GM19238 (cell line): ENCODE data around the gene PGM2.
"Not testable (repeated sequence)": the region's sequence is repeated elsewhere in the genome, so short reads cannot be mapped to it uniquely, and the experiment has no call there.

ENCODE experiments used
- DNase-seq: peaks from one replicate; pipeline ENCODE4 v3.0.0; 2011; ENCODE audit warnings: low spot score; ENCODE audit not compliant: insufficient read length

The PGM2 gene

DNA sequence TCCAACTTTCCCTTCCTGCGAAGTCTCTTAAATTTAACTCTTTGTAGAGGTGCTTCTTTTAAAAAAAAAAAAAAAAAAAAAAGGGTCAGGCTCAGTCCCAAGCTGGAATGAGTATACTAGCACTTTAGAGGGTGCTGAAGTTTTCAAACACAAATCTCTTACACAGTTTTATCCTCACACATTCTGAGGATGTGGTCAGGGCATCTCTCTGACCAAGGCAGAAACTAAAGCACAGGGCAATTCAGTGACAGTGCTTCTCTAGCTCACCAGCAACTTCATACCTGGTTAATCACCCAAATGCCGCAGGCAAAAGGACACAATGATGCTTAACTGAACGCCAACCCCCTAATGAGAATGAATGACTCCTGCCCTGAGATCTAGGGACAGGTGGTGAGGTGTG lies 9.8 kb upstream of the PGM2 start:
- DNase-seq, result no peak

DNA sequence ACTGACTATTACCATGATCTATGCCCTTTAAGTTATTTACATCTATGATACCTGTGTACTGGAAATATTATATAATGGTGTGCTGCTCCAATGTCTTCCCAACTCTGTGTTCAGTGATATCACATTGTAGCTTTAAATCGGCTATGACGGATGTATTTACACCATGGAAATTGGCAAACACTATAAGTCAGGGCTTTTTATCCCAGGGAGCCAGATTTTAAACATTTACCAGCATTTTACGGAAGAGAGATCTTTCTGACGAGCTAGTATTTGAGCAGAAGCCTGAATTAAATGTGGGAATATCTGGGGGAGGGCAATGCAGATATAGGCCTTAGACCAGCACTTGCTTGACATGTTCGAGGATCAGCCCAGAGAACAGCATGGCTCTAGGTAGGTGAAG lies 7.7 kb upstream of the PGM2 start:
- no peak for DNase-seq

GRCh38 chr4:37820458-37820857 lies 6.0 kb upstream of the PGM2 start:
- DNase-seq, result not testable (repeated sequence)

- DNase-seq, result no peak
Observed at GRCh38 chr4:37821953-37822605, 4.4 kb upstream of the PGM2 start.

GRCh38 chr4:37825501-37825900 lies 985 bp upstream of the PGM2 start:
- not testable (repeated sequence) for DNase-seq

GRCh38 chr4:37825968-37826294 lies 555 bp upstream of the PGM2 start:
- no peak for DNase-seq

DNA sequence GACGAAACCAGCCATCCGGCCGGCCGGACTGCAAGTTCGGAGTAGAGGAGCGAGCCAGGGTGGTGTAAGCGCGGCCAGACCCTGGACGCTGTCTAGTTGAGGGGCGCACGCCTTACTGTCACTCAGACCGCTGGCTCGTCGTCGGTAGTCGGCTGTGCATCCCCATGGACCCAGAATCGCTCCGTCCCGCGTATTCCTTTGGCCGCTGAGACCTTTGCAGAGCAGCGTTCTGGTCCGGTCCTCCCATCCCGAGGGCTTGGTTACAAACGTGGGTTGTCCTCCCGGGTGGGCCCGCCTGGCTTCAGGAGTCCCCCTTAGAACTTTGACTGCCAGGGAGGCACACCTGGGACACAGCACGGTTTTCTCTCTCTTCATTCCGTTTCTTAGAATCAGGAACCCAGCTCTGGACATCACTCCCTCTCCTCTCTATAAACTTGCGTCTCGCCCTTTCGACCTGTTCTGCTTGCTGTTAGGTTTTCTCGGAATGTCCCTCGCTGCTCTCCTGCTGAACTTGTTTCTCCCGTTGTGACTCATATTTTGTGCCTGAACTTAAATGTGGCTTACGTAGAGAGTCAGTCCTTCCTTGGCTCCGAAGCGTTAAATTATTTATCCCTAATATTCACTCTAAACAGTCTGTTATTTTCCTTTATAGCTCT lies 672 bp downstream of the PGM2 start:
- DNase-seq, result peak; percentile 26

- no peak for DNase-seq
Observed at GRCh38 chr4:37827802-37828321, 1.4 kb downstream of the PGM2 start.

DNA sequence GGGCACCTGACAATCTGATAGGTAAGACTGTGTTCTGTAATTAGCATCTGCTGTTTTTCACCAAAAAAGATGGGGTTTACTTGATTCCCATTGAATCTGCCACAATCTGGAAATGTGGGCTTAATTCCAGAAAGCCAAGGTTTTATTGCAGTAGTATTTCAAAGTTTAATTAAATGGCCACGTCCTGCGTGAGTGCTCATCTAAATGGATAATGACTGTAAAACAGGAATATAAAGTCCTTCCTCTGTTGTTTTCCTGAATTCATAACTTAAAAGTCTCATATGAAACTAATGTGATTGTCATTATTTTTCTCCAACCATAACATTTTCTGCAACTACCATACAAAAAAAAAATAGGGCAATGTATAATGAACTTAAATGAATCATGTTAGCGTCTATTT lies 2.4 kb downstream of the PGM2 start:
- DNase-seq, result no peak

DNA sequence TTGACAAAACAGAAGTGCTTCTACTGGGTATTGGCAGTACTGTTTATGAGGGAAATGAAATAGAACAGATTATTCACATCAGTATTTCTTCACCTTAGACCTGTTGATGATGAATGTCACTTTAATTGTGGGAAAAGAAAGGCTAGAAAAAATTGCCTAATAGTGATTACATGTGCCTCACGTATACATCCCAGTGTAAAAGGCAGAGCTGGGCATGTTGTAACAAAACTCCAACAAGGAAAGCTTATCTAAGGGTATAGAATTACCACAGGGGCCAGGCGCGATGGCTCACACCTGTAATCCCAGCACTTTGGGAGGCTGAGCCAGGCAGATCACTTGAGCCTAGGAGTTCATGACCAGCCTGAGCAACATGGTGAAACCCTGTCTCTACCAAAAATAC lies 4.2 kb downstream of the PGM2 start:
- DNase-seq, result no peak

- no peak for DNase-seq
Observed at GRCh38 chr4:37835031-37835430, 8.5 kb downstream of the PGM2 start.

DNA sequence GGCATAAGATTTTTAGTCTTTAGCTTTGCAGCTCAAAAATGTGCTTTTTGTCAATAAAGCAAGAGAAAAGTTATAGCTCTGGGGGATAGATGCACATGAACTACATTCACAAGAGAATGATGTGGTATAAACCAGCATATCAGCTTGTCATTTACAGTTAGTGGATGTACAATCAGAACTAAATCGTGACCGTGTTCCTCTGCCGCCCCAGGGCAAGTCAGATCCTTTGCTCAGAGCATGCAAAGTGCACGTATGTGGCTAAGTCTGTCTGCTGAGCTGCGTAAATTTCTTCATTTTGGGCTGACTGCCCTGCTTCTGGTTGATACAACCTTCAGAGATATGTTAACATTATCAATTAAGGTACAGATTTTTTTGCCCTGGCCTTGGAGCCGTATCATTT lies 9.3 kb downstream of the PGM2 start:
- DNase-seq, result no peak

DNA sequence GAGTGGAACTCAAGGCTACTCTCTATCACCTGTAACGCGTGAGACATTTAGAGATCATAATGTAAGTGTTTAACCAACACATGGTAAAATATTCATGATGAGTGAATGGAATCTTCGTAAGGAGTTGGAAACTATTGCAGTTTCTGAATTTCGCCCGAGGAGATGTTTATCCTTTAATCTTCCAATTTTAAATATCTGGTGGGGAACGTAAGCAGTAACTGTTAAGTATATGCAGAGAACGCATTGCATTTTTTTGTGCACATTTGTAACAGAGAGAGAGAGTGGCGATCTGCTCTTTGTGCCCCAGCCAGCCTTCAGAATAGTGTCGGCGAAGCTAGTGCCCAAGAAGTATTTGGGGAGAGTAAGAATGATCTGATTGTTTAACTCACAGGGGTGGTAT lies 9.8 kb downstream of the PGM2 start:
- DNase-seq, result no peak

- DNase-seq, result no peak
Observed at GRCh38 chr4:37836838-37837440, 10.5 kb downstream of the PGM2 start.

GRCh38 chr4:37837446-37837845 lies 11.0 kb downstream of the PGM2 start:
- no peak for DNase-seq

- no peak for DNase-seq
Observed at GRCh38 chr4:37839426-37839825, 12.9 kb downstream of the PGM2 start.

DNA sequence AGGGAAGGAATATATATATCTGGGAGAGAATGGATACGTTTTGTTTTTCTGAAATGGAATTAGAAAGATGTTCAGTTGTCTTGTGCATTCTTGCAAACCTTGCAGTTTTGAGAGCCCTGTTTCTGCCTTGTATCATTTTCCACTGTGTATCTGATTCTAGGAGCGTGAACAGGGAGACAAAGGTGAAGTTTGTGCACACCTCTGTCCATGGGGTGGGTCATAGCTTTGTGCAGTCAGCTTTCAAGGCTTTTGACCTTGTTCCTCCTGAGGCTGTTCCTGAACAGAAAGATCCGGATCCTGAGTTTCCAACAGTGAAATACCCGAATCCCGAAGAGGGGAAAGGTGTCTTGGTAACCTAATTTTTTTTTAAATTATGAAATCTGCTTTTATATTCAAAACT lies 17.7 kb downstream of the PGM2 start:
- DNase-seq, result no peak

DNA sequence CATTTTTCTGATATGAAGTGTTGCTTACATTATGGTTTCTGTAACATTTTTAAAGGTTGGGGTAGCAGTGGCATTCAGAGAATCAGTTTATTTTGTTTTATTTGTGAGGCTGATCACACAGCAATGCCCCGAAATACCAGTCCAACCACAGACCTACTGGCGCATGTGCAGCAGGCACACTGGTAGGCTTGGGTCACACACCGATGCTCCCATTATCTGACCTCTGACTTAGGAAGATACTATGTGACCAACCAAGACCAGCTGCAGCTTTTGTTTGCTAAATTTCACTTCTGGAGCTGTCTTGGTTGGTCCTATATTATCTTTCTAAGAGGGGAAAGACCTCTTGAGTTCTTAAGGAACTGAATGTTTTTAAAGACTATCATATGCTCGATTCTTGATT lies 18.7 kb downstream of the PGM2 start:
- no peak for DNase-seq

DNA sequence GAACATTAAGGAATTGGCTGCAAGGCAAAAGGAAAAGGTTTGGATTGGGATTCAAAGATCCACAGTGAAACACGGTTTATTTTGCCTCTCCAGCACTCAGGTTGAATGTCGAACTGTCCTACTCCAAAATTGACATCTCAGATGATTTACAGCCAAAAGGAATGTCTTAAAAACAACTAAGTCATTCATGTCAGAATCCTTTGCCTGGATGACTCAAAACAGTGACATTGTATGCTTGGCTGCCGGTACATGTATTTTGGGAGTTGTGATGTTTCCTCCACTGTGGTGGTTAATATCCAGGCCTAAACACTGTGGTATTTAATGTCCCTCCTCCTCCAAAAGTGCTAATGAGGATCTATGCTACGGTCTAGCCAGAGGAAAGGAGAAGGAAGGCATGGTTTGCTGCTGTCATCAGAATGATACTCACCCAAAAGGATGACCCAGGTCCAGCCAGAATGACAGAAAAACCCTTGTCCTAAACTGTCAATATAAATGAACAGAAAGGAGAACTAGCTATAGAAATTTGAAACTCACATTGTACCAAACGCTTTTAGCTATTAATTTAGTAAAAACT lies 20.9 kb downstream of the PGM2 start:
- DNase-seq, result no peak

DNA sequence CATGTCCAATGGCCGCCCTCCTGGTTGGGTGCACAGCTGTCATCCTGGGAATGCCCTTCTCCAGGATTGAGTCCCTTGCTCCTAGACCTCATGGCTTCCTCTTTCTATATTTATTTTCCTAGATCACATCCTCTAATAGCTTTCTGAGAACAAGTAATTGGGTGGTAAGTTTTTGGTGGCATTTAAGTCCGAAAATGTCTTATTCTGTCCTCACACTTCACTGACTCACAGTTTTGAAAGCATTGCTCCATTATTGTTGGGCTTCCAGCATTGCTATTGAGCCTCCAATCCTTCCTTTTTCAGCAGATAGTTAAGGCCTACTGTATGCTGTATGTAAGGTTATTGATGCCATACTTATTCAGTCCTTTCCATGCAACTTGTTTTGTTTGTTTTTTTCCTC lies 25.9 kb downstream of the PGM2 start:
- DNase-seq, result no peak

DNA sequence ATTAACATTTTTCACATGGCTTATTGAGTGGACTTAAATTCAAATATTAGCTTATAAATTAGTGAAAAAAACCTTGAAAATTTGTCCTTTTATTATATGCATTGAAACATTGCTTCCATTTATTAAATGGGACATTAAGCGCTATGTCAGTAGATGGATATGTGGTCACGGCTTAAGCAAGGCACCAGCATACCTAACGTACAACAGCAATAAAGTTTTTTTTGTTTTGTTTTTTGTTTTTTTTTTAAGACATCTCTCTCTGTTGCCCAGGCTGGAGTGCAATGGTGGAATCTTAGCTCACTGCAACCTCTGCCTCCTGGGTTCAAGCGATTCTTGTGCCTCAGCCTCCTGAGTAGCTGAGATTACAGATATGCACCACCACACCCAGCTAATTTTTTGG lies 31.6 kb downstream of the PGM2 start:
- no peak for DNase-seq

DNA sequence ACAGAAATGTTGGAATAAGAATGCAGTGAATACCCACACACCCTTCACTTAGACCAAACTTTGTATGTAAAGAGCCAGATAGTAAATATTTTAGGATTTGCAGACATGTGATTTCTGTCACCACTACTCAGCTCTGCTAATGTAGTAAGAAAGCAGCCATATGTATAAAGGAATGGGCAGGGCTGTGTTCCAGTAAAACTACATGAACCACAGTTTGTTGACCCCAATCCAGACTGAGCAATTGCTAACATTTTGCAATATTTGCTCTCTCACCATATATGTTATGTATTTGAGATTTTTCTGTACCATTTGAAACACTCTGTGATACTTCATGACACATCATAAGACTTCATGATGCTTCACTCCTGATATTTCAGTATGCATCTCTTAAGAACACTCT lies 32.4 kb downstream of the PGM2 start:
- DNase-seq, result no peak

GRCh38 chr4:37860266-37860665 lies 33.8 kb downstream of the PGM2 start:
- no peak for DNase-seq
